Measurements from ENCODE around the gene DLG1.
A peak's percentile ranks its signal among the peaks of the same experiment; 100 is the strongest.
"Not testable (repeated sequence)": the region's sequence is repeated elsewhere in the genome, so short reads cannot be mapped to it uniquely, and the experiment has no call there.

DLG1 gene

GRCh38 chr3:197204736-197205135 lies 93.7 kb downstream of the DLG1 start:
- DNase-seq: no peak

GRCh38 chr3:197203714-197204146 lies 94.7 kb downstream of the DLG1 start:
- no peak for DNase-seq

GRCh38 chr3:197202694-197203093 lies 95.7 kb downstream of the DLG1 start:
- no peak for DNase-seq

DNA sequence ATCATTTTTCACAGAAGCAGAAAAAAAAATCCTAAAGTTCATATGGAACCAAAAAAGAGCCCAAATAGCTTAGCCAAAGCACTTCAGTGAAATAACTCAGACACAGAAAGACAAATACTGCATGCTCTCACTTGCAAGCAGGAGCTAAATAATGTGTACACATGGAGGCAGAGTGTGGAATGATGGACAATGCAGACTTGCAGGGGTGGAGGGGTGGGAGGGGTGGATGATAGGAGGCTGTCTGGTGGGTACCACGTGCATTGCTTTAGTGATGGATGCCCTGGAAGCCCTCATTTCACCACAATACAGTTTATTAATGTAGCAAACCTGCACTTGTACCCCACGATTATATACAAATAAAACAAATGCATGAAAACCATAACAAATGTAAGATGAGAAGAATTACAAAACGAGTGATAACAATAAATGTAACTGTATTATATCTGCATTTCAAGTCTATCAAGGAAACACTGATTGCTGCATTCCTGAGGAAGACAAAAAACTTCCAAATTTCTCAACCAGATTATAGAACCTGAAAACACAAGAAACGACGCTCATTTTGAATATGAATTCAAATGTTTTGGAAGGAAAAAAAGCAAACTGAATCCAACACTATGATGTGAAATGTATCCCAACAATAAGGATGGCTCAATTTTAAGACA lies 96.5 kb downstream of the DLG1 start:
- DNase-seq: no peak

GRCh38 chr3:197200856-197201255 lies 97.6 kb downstream of the DLG1 start:
- DNase-seq: not testable (repeated sequence)

DNA sequence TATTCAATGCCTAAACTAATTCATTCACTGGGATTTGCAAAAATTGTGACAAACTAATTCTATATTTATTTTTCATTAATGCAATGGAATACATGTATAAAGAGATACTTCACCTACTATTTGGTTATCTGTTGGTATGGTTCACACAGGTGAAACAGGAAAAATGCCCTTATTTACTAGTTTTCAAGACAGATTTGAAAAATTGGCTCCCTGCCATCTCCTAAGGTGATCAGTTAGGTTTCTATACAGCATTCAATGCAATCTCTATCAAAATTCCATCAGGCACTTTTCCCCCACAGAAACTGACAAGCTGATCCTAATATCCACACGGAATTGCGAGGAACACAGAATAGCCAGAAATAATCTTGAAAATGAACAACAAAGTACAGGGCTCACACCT lies 101.1 kb downstream of the DLG1 start:
- no peak for DNase-seq

DNA sequence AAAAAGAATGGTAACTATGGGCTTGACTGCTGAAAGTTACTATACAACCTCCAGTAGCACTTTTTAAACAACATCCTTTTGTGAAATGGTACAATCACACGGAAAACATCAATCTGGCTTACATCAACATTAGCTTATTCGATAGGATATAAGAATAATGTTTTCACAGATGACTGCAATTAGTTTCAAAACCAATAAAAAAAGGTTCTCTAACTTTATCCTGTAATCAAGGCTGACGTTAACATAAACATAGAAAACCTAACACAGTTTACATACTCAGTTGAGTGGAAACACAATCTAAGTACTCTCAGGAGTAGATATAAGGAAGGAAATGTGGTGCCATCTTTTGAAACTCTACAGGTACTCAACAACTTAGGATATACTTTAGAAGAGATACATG lies 102.2 kb downstream of the DLG1 start:
- DNase-seq: no peak

GRCh38 chr3:197195326-197195725 lies 103.1 kb downstream of the DLG1 start:
- no peak for DNase-seq

- not testable (repeated sequence) for DNase-seq
Measured at GRCh38 chr3:197193759-197194158, 104.7 kb downstream of the DLG1 start.

- no peak for DNase-seq
Measured at GRCh38 chr3:197191897-197192296, 106.5 kb downstream of the DLG1 start.

DNA sequence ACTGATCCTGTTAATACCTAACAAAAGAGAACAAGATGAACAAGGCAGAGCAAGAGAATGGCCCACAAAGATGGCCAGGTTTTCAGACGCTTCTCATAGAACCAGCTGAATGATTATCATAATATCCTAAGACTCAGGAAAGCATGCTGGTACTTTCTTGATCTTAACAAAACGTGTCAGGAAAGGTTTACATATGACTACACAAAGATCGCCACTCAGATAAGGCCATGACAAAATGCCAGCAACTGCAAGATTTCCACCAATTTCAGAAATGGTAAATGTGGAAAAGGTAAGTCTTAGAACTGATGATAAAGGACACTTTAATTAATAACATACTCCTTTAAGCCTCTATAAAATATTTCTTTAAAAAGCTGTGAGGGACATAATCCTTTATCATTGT lies 108.8 kb downstream of the DLG1 start:
- DNase-seq: no peak

- no peak for DNase-seq
Measured at GRCh38 chr3:197188963-197189362, 109.4 kb downstream of the DLG1 start.

DNA sequence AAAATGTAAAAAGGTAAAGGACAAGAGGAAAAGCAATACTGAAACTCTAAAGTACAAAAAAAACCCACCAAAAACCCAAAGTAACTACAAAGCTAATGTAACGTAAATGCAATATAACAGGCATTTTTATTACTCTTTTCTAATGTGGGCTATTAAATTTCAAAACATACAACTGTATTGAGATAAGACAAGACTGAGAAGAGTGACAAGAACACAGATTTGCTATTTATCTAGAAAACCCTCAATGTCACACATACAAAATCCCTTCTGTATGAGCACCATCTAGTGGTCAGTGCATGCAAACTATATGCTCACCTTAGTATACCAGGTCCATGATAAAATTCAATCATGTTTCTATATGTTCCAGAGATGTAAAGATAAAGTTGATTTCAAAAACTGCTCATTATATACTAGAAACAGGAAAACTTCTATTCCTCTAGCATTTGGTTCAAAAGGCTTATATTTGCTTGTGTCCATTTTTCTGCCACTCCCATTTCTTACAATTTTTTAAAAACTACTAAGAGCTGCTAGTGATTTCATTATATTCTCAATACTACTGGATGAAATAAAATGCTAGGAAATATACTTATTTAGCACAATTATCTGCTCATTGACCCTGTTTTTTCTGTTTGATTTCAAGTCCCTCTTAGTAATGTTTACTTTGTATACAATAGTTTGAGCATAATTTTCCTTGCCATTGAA lies 111.4 kb downstream of the DLG1 start:
- DNase-seq: peak; percentile 37

GRCh38 chr3:197183582-197183981 lies 114.8 kb downstream of the DLG1 start:
- no peak for DNase-seq

- DNase-seq: peak; percentile 40
Measured at GRCh38 chr3:197181741-197182140, 116.7 kb downstream of the DLG1 start.

- no peak for DNase-seq
Measured at GRCh38 chr3:197178998-197179397, 119.4 kb downstream of the DLG1 start.

GRCh38 chr3:197175503-197175902 lies 122.9 kb downstream of the DLG1 start:
- DNase-seq: no peak

- DNase-seq: no peak
Measured at GRCh38 chr3:197174927-197175326, 123.5 kb downstream of the DLG1 start.

- no peak for DNase-seq
Measured at GRCh38 chr3:197173620-197174019, 124.8 kb downstream of the DLG1 start.

- no peak for DNase-seq
Measured at GRCh38 chr3:197171481-197172067, 126.8 kb downstream of the DLG1 start.

GRCh38 chr3:197169028-197169427 lies 129.4 kb downstream of the DLG1 start:
- DNase-seq: no peak

DNA sequence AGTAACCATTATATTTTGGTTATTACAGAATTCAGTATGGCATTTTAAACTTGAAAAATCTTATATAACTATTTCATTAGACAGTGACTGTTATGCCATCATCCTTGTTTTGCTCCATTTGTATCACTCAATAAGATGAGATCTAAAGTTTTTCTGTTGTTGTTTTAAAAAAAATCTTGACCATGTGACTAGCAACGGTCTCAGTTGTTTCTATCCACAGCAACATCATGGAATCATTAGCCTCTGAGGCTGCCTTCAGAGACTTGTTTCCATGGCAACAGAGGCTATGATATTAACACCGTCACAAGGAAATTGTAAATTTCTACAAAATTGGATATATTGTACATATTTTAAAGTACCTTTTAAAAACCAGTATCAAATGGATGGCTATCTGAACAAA lies 129.8 kb downstream of the DLG1 start:
- no peak for DNase-seq

DNA sequence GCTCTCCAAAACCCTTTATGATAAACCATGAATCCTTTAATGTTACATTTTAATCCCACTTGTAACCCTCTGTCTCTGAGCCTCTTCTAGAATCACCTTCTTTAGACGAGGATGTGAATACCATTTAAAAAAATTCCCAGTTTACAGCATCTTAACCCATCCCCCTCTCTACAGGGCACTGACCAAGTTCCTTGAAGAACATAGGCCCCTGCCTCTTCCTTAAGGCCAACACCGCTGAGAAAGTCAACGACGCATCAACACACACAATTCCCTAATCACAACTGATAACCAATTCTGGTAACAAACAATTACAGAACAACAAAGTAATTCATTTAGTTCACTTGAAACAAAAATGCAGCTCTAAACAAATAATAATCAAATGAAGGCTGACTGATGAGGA lies 130.3 kb downstream of the DLG1 start:
- DNase-seq: no peak

DNA sequence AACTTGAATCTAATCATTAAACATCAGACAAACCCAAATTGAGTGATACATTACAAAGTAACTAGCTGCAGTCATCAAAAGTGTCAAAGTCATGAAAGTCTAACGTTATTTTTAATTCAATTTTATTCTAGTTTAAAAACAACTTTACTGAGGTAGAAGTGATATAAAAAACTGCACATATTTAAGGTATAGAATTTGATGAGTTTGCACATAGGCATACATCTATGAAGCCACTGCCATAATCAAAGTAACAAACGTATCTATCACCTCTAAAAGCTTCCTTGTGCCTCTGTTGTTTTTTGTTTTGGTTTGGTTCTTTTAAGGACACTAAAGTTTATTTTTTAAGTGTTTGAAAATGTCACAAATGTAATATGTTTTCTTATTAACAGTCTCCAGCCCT lies 130.9 kb downstream of the DLG1 start:
- no peak for DNase-seq
